HepG2 (cell line): ENCODE measurements around the gene FAF1. TPM values are rescaled to one million over a fixed set of nuclear protein-coding genes. Genes with fewer than 3 reads are reported as not detected.

Experiments
- DBP ChIP-seq: sonication (generic); formaldehyde crosslinking; IDR thresholded peaks from 2 replicates; pipeline ENCODE4 v1.4.0; 2020; ENCODE audit warnings: missing genetic modification reagents; ENCODE audit errors: not compliant biosample characterization
- FOSL1 ChIP-seq: sonication (generic); formaldehyde crosslinking; IDR thresholded peaks from 2 replicates; pipeline ENCODE4 v1.9.0; 2021; ENCODE audit warnings: missing genetic modification reagents, borderline replicate concordance
- GPN1 ChIP-seq: sonication (generic); formaldehyde crosslinking; IDR thresholded peaks from 2 replicates; pipeline ENCODE4 v1.5.1; 2020; ENCODE audit warnings: missing genetic modification reagents, borderline replicate concordance
- MIER3 ChIP-seq: IDR thresholded peaks from 2 replicates; pipeline ENCODE4 v1.6.1; 2016; ENCODE audit warnings: missing compliant biosample characterization, borderline replicate concordance
- SKIL ChIP-seq: sonication (generic); formaldehyde crosslinking; IDR thresholded peaks from 2 replicates; pipeline ENCODE4 v1.8.0; 2022; ENCODE audit warnings: missing genetic modification reagents, mild to moderate bottlenecking, moderate library complexity, borderline replicate concordance
- SNAPC2 ChIP-seq: sonication (generic); formaldehyde crosslinking; IDR thresholded peaks from 2 replicates; pipeline ENCODE4 v1.8.1; 2022; ENCODE audit warnings: mild to moderate bottlenecking, missing genetic modification reagents
- SRSF1 ChIP-seq: fragments of 200-400 bp; formaldehyde crosslinking; optimal IDR thresholded peaks from 2 replicates; pipeline ENCODE3; 2017; ENCODE audit warnings: mild to moderate bottlenecking, low read depth, low read length, moderate library complexity
- THAP7 ChIP-seq: sonication (generic); formaldehyde crosslinking; IDR thresholded peaks from 2 replicates; pipeline ENCODE4 v1.8.1; 2023; ENCODE audit warnings: mild to moderate bottlenecking, missing genetic modification reagents
- TOPORS ChIP-seq: sonication (generic); formaldehyde crosslinking; IDR thresholded peaks from 2 replicates; pipeline ENCODE4 v1.8.0; 2023; ENCODE audit warnings: mild to moderate bottlenecking, missing genetic modification reagents
- YY1 ChIP-seq: IDR thresholded peaks from 2 replicates; pipeline ENCODE4 v1.6.1; 2011; ENCODE audit warnings: low read length, low read depth, moderate library complexity, mild to moderate bottlenecking; ENCODE audit not compliant: insufficient read depth, insufficient replicate concordance
- ZBTB40 ChIP-seq, 2 experiments: fragments of 450-650 bp in 1 of 2; sonication (generic) in 1 of 2; formaldehyde crosslinking in 1 of 2; IDR thresholded peaks; 2 replicates each; pipeline versions ENCODE4 v1.6.1 to v1.8.0; 2016 to 2022; ENCODE audit warnings: antibody characterized with exemption in 1 of 2, mild to moderate bottlenecking in 1 of 2, missing genetic modification reagents in 1 of 2
- ZNF619 ChIP-seq: sonication (generic); formaldehyde crosslinking; IDR thresholded peaks from 2 replicates; pipeline ENCODE4 v1.4.0; 2020; ENCODE audit warnings: mild to moderate bottlenecking, missing genetic modification reagents
- polyA plus RNA-seq, 8 experiments: library from polyadenylated mRNA; depleted of rRNA in 3 of 8; stranded (reverse) in 7 of 8; unstranded in 1 of 8; fragments of >200 nt; fragmentation: Illumina TruSeq in 4 of 8; extraction: Trizol in 4 of 8; gene quantifications; 2 replicates each; pipeline versions ENCODE4 v1.2.1 to v1.2.3, GENCODE V29; 2011 to 2016; ENCODE audit warnings: low read depth in 4 of 8, missing spikeins in 1 of 8, mixed read lengths in 1 of 8; ENCODE audit not compliant: insufficient read depth in 1 of 8
- total RNA-seq, 5 experiments: library from RNA; depleted of rRNA; stranded (reverse); fragments of >200 nt; fragmentation: Illumina TruSeq; extraction: Trizol; gene quantifications; 2 replicates each; pipeline ENCODE4 v1.2.3, GENCODE V29; 2016; ENCODE audit warnings: low read depth in 1 of 5
- TF ChIP-seq, protein P1 (sequence below): sonication (generic); formaldehyde crosslinking; IDR thresholded peaks from 2 replicates; pipeline ENCODE4 v1.5.0; 2020; ENCODE audit warnings: missing genetic modification reagents, mild to moderate bottlenecking, borderline replicate concordance
- TF ChIP-seq, protein P2 (sequence below): sonication (generic); formaldehyde crosslinking; IDR thresholded peaks from 2 replicates; pipeline ENCODE4 v1.4.0; 2020; ENCODE audit warnings: missing genetic modification reagents

The FAF1 gene
- total and polyA plus RNA-seq, 2 of the 13 experiments (the other 11 are each of a cell fraction or from before 2014, with no cell fraction given): 19.4 to 63.3 TPM

DNA sequence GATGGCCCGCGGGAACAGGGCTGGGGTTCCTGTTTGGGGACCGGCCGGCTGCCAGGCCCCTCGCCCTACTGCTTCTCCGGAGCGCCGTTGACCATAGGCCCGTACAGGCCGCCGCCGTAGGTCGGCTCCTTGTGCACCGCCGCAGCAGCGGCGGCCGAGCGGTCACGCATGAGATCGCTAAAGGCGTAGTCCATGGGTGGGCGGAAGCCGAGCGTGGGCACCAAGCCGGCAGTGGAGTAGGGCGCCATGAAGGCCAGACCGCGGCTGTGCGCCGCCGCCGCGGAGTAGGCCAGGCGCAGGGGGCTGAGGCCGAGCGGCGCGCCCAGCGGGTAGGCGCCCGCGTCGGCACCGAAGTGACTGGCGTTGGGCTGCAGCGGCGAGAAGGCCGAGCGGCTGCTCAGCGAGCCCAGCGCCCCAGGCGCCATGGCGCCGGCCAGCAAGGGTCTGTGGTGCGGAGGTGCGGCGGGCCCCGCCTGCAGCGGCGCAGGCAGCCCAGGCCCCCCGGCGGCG is 541.4 kb downstream of the FAF1 start (continued):
- TF ChIP-seq SKIL (CRISPR knock-in tag) (no peak), TOPORS (no peak), GPN1 (no peak), SNAPC2 (no peak), YY1 (peak; percentile 18), ZBTB40 (IDR thresholded peaks at IDR 0.05) (no peak), ZBTB40 (CRISPR knock-in tag; IDR thresholded peaks at IDR 0.05) (no peak), MIER3 (no peak), ZNF619 (CRISPR knock-in tag) (no peak), DBP (CRISPR knock-in tag) (no peak), SRSF1 (no peak), FOSL1 (no peak), THAP7 (CRISPR knock-in tag) (no peak)
- TF ChIP-seq, protein P1, sequence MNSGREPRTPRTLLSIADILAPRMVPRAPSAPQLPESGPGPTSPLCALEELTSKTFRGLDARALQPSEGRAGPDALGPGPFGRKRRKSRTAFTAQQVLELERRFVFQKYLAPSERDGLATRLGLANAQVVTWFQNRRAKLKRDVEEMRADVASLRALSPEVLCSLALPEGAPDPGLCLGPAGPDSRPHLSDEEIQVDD (CRISPR knock-in tag): no peak
- TF ChIP-seq, protein P2, sequence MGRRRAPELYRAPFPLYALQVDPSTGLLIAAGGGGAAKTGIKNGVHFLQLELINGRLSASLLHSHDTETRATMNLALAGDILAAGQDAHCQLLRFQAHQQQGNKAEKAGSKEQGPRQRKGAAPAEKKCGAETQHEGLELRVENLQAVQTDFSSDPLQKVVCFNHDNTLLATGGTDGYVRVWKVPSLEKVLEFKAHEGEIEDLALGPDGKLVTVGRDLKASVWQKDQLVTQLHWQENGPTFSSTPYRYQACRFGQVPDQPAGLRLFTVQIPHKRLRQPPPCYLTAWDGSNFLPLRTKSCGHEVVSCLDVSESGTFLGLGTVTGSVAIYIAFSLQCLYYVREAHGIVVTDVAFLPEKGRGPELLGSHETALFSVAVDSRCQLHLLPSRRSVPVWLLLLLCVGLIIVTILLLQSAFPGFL (CRISPR knock-in tag): no peak
